Parathyroid adenoma (tissue), 2 donors: ENCODE results near the gene PIK3AP1.

ENCODE experiments used
- H2AFZ ChIP-seq: fragments of 300-600 bp; sonication (generic); one replicate; pipeline ENCODE4 v1.7.0; 2017; ENCODE audit warnings: antibody characterized with exemption, mild to moderate bottlenecking
- H3K27ac ChIP-seq: fragments of 300-600 bp; sonication (generic); one replicate; pipeline ENCODE4 v1.7.0; 2017
- H3K27me3 ChIP-seq: fragments of 300-600 bp; sonication (generic); one replicate; pipeline ENCODE4 v1.7.0; 2017; ENCODE audit warnings: low read length; ENCODE audit not compliant: control insufficient read depth, insufficient read depth
- H3K36me3 ChIP-seq: fragments of 300-600 bp; sonication (generic); one replicate; pipeline ENCODE4 v1.7.0; 2017; ENCODE audit warnings: low read length; ENCODE audit not compliant: control insufficient read depth, insufficient read depth
- H3K4me1 ChIP-seq: fragments of 300-600 bp; sonication (generic); one replicate; pipeline ENCODE4 v1.7.0; 2017; ENCODE audit warnings: control low read depth
- H3K4me2 ChIP-seq: fragments of 300-600 bp; sonication (generic); one replicate; pipeline ENCODE4 v1.7.0; 2017; ENCODE audit warnings: low read length
- H3K4me3 ChIP-seq: fragments of 300-600 bp; sonication (generic); one replicate; pipeline ENCODE4 v1.7.0; 2017; ENCODE audit warnings: low read depth, low read length
- H3K79me2 ChIP-seq: fragments of 300-600 bp; sonication (generic); one replicate; pipeline ENCODE4 v1.7.0; 2017; ENCODE audit warnings: control low read depth
- H3K9ac ChIP-seq: fragments of 300-600 bp; sonication (generic); one replicate; pipeline ENCODE4 v1.7.0; 2017; ENCODE audit warnings: mild to moderate bottlenecking
- H3K9me3 ChIP-seq: fragments of 300-600 bp; sonication (generic); one replicate; pipeline ENCODE4 v1.7.0; 2017; ENCODE audit warnings: low read length; ENCODE audit not compliant: control insufficient read depth
- CTCF ChIP-seq: fragments of 300-600 bp; sonication (generic); IDR thresholded peaks from one replicate; pipeline ENCODE4 v1.7.0; 2017; ENCODE audit warnings: antibody characterized with exemption, mild to moderate bottlenecking
- donor health status: primary hyperparathyroidism.

PIK3AP1 gene

GRCh38 chr10:96708996-96709395, 11.3 kb downstream of the PIK3AP1 start:
- Histone ChIP-seq H2AFZ (no peak overlapping the region), H3K27ac (no peak overlapping the region), H3K4me1 (no peaks in the 10 kb centered on the region), H3K79me2 (no peaks in the 10 kb centered on the region), H3K9ac (no peak overlapping the region), H3K4me2 (no peak overlapping the region), H3K9me3 (no peaks in the 10 kb centered on the region), H3K36me3 (no peaks in the 10 kb centered on the region), H3K27me3 (no peaks in the 10 kb centered on the region), H3K4me3 (no peak overlapping the region)
- TF ChIP-seq CTCF: no peak

GRCh38 chr10:96708456-96708855, 11.9 kb downstream of the PIK3AP1 start:
- Histone ChIP-seq H3K9me3 (no peaks in the 10 kb centered on the region), H3K4me3 (no peak overlapping the region), H3K4me2 (no peak overlapping the region), H3K79me2 (no peaks in the 10 kb centered on the region), H3K27ac (no peak overlapping the region), H3K36me3 (no peaks in the 10 kb centered on the region), H3K27me3 (no peaks in the 10 kb centered on the region), H2AFZ (no peak overlapping the region), H3K4me1 (no peaks in the 10 kb centered on the region), H3K9ac (no peak overlapping the region)
- TF ChIP-seq CTCF: no peak

GRCh38 chr10:96706331-96706853, 13.9 kb downstream of the PIK3AP1 start:
- Histone ChIP-seq H3K79me2 (no peaks in the 10 kb centered on the region), H3K4me1 (no peaks in the 10 kb centered on the region), H3K9ac (no peak overlapping the region), H3K4me3 (no peak overlapping the region), H3K27ac (no peak overlapping the region), H3K36me3 (no peaks in the 10 kb centered on the region), H3K4me2 (no peak overlapping the region), H3K27me3 (no peaks in the 10 kb centered on the region), H3K9me3 (no peaks in the 10 kb centered on the region), H2AFZ (no peak overlapping the region)
- TF ChIP-seq CTCF: no peak

- Histone ChIP-seq H3K27me3 (no peaks in the 10 kb centered on the region), H2AFZ (no peak overlapping the region), H3K4me2 (no peak overlapping the region), H3K27ac (no peak overlapping the region), H3K4me1 (no peaks in the 10 kb centered on the region), H3K9ac (no peak overlapping the region), H3K4me3 (no peak overlapping the region), H3K36me3 (no peaks in the 10 kb centered on the region), H3K79me2 (no peaks in the 10 kb centered on the region), H3K9me3 (no peaks in the 10 kb centered on the region)
- TF ChIP-seq CTCF: no peak
Observed at GRCh38 chr10:96705134-96705533, 15.2 kb downstream of the PIK3AP1 start.

- Histone ChIP-seq H3K79me2 (no peaks in the 10 kb centered on the region), H3K27ac (no peak overlapping the region), H3K4me2 (no peak overlapping the region), H3K27me3 (no peaks in the 10 kb centered on the region), H3K4me1 (no peaks in the 10 kb centered on the region), H3K36me3 (no peaks in the 10 kb centered on the region), H3K4me3 (no peak overlapping the region), H3K9me3 (no peaks in the 10 kb centered on the region), H3K9ac (no peak overlapping the region), H2AFZ (no peak overlapping the region)
- no peak for TF ChIP-seq CTCF
Observed at GRCh38 chr10:96704563-96704962, 15.8 kb downstream of the PIK3AP1 start.
